DMS153 treated with DMSO at 0.1 percent for 48 hours (cell line): Measurements from ENCODE around the gene ACAP2.
A peak's percentile ranks its signal among the peaks of the same experiment; 100 is the strongest.
"Not testable (repeated sequence)": the region's sequence is repeated elsewhere in the genome, so short reads cannot be mapped to it uniquely, and the experiment has no call there.

Source experiments
- DNase-seq: peaks from one replicate; lab custom pipeline; 2025; ENCODE audit not compliant: unreplicated experiment; lab: John Stamatoyannopoulos, UW

The ACAP2 gene

GRCh38 chr3:195443391-195443989, 670 bp upstream of the ACAP2 start:
- no peak for DNase-seq

- DNase-seq: no peak
Measured at GRCh38 chr3:195441992-195442572, 738 bp downstream of the ACAP2 start.

- peak; percentile 18 for DNase-seq
Measured at GRCh38 chr3:195441476-195441991, 1.3 kb downstream of the ACAP2 start.

GRCh38 chr3:195441051-195441450, 1.8 kb downstream of the ACAP2 start:
- DNase-seq: no peak

- no peak for DNase-seq
Measured at GRCh38 chr3:195440379-195440778, 2.4 kb downstream of the ACAP2 start.

- no peak for DNase-seq
Measured at GRCh38 chr3:195438371-195438770, 4.4 kb downstream of the ACAP2 start.

GRCh38 chr3:195425849-195426248, 17.0 kb downstream of the ACAP2 start:
- DNase-seq: no peak

GRCh38 chr3:195423818-195424217, 19.0 kb downstream of the ACAP2 start:
- DNase-seq: no peak

- DNase-seq: no peak
Measured at GRCh38 chr3:195421400-195421799, 21.4 kb downstream of the ACAP2 start.

GRCh38 chr3:195416795-195417194, 26.0 kb downstream of the ACAP2 start:
- DNase-seq: no peak

- DNase-seq: no peak
Measured at GRCh38 chr3:195411836-195412235, 31.0 kb downstream of the ACAP2 start.

- DNase-seq: no peak
Measured at GRCh38 chr3:195410546-195410945, 32.3 kb downstream of the ACAP2 start.

GRCh38 chr3:195407531-195408409, 35.0 kb downstream of the ACAP2 start:
- no peak for DNase-seq

GRCh38 chr3:195405651-195406050, 37.2 kb downstream of the ACAP2 start:
- no peak for DNase-seq

GRCh38 chr3:195403841-195404408, 38.9 kb downstream of the ACAP2 start:
- DNase-seq: no peak

GRCh38 chr3:195403244-195403643, 39.6 kb downstream of the ACAP2 start:
- no peak for DNase-seq

GRCh38 chr3:195401943-195402342, 40.9 kb downstream of the ACAP2 start:
- DNase-seq: no peak

GRCh38 chr3:195398460-195398859, 44.4 kb downstream of the ACAP2 start:
- DNase-seq: not testable (repeated sequence)

- DNase-seq: no peak
Measured at GRCh38 chr3:195397524-195397923, 45.3 kb downstream of the ACAP2 start.

- no peak for DNase-seq
Measured at GRCh38 chr3:195395208-195395816, 47.5 kb downstream of the ACAP2 start.

GRCh38 chr3:195394700-195395099, 48.1 kb downstream of the ACAP2 start:
- DNase-seq: no peak
